Neural cell (in vitro differentiated cells): ENCODE measurements around the gene GUCY1A2. TPM values are rescaled to one million over a fixed set of nuclear protein-coding genes. Genes with fewer than 3 reads are reported as not detected.
A peak's percentile ranks its signal among the peaks of the same experiment; 100 is the strongest.

Experiments used
- H2AFZ ChIP-seq: fragments of 200-600, 300-800 bp; sonication (generic), shearing (Covaris generic); 2 replicates; pipeline ENCODE4 v1.6.0; 2014; ENCODE audit warnings: low read depth, mild to moderate bottlenecking, antibody characterized with exemption, low read length, moderate library complexity
- H3F3A ChIP-seq: fragments of 200-600 bp; shearing (Covaris generic); 2 replicates; pipeline ENCODE4 v1.6.1; 2016; ENCODE audit warnings: mild to moderate bottlenecking, moderate library complexity, mixed read lengths, antibody characterized with exemption, low read length; ENCODE audit not compliant: insufficient read depth, poor library complexity, severe bottlenecking
- H3K27ac ChIP-seq: fragments of 200-600, 300-800 bp; sonication (generic), shearing (Covaris generic); 2 replicates; pipeline ENCODE4 v1.5.1; 2014; ENCODE audit warnings: mild to moderate bottlenecking, low read length, moderate library complexity
- H3K27me3 ChIP-seq: fragments of 300-800, 200-600 bp; sonication (generic), shearing (Covaris generic); 2 replicates; pipeline ENCODE4 v1.6.0; 2014; ENCODE audit warnings: mild to moderate bottlenecking, low read depth, low read length, moderate library complexity; ENCODE audit not compliant: insufficient read depth
- H3K36me3 ChIP-seq: fragments of 300-800, 200-600 bp; sonication (generic), shearing (Covaris generic); 2 replicates; pipeline ENCODE4 v1.5.1; 2014; ENCODE audit warnings: mild to moderate bottlenecking, antibody characterized with exemption, low read length, moderate library complexity; ENCODE audit not compliant: insufficient read depth
- H3K4me2 ChIP-seq: fragments of 300-800, 200-600 bp; sonication (generic), shearing (Covaris generic); 2 replicates; pipeline ENCODE4 v1.6.0; 2014; ENCODE audit warnings: mild to moderate bottlenecking, low read length
- H3K4me3 ChIP-seq: fragments of 300-800, 200-600 bp; sonication (generic), shearing (Covaris generic); 2 replicates; pipeline ENCODE4 v1.5.1; 2014; ENCODE audit warnings: mild to moderate bottlenecking, low read length, moderate library complexity
- H3K79me2 ChIP-seq: fragments of 200-600 bp; shearing (Covaris generic); replicated peaks from 2 replicates; pipeline ENCODE4 v1.6.0; 2014; ENCODE audit warnings: mild to moderate bottlenecking, low read length, moderate library complexity; ENCODE audit not compliant: insufficient read depth
- H3K9ac ChIP-seq: fragments of 300-800, 200-600 bp; sonication (generic), shearing (Covaris generic); 2 replicates; pipeline ENCODE4 v1.6.1; 2016; ENCODE audit warnings: mild to moderate bottlenecking, low read length, mixed read lengths
- H3K9me2 ChIP-seq: fragments of 200-600 bp; shearing (Covaris generic); 2 replicates; pipeline ENCODE4 v1.6.1; 2016; ENCODE audit warnings: mild to moderate bottlenecking, low read length, mixed read lengths; ENCODE audit not compliant: insufficient read depth
- H3K9me3 ChIP-seq: fragments of 200-600, 300-800 bp; sonication (generic), shearing (Covaris generic); 2 replicates; pipeline ENCODE4 v1.6.1; 2016; ENCODE audit warnings: mild to moderate bottlenecking, mixed run types, low read length, moderate library complexity, mixed read lengths
- H4K20me1 ChIP-seq: fragments of 200-600 bp; shearing (Covaris generic); 2 replicates; pipeline ENCODE4 v1.6.1; 2016; ENCODE audit warnings: mild to moderate bottlenecking, mixed run types; ENCODE audit not compliant: insufficient read depth
- CTCF ChIP-seq: fragments of 450-650 bp; IDR thresholded peaks from 2 replicates; pipeline ENCODE4 v1.5.1; 2014; ENCODE audit warnings: antibody characterized with exemption, mild to moderate bottlenecking, moderate library complexity; ENCODE audit not compliant: poor library complexity, severe bottlenecking
- EP300 ChIP-seq: fragments of 450-650 bp; conservative IDR thresholded peaks from 2 replicates; pipeline ENCODE4 v1.6.1; 2014; ENCODE audit warnings: antibody characterized with exemption, mild to moderate bottlenecking, moderate library complexity; ENCODE audit not compliant: poor library complexity, severe bottlenecking
- EZH2 ChIP-seq: fragments of 200-600, 300-800 bp; shearing (Covaris generic), sonication (generic); IDR thresholded peaks from 2 replicates; pipeline ENCODE4 v1.6.1; 2014; ENCODE audit warnings: antibody characterized with exemption, low read length, borderline replicate concordance, mild to moderate bottlenecking; ENCODE audit not compliant: insufficient read depth, poor library complexity, severe bottlenecking
- MXI1 ChIP-seq: fragments of 450-650 bp; conservative IDR thresholded peaks from 2 replicates; pipeline ENCODE4 v1.6.1; 2014; ENCODE audit warnings: antibody characterized with exemption, mild to moderate bottlenecking; ENCODE audit not compliant: poor library complexity, severe bottlenecking
- POLR2AphosphoS5 ChIP-seq: IDR thresholded peaks from 2 replicates; pipeline ENCODE4 v1.6.1; 2012
- RAD21 ChIP-seq: fragments of 450-650 bp; conservative IDR thresholded peaks from 2 replicates; pipeline ENCODE4 v1.6.1; 2014; ENCODE audit warnings: antibody characterized with exemption, mild to moderate bottlenecking, moderate library complexity
- REST ChIP-seq: IDR thresholded peaks from 2 replicates; pipeline ENCODE4 v1.6.1; 2012; ENCODE audit warnings: borderline replicate concordance
- SMC3 ChIP-seq: fragments of 450-650 bp; conservative IDR thresholded peaks from 2 replicates; pipeline ENCODE4 v1.6.1; 2014; ENCODE audit warnings: antibody characterized with exemption, mild to moderate bottlenecking, moderate library complexity; ENCODE audit not compliant: poor library complexity
- TAF1 ChIP-seq: IDR thresholded peaks from 2 replicates; pipeline ENCODE4 v1.6.1; 2012; ENCODE audit warnings: low read depth
- polyA plus RNA-seq: library from polyadenylated mRNA; depleted of rRNA; stranded (reverse); fragments of >200 nt; gene quantifications from 2 replicates; pipeline ENCODE4 v1.2.3, GENCODE V29; 2014

GUCY1A2 gene
- polyA plus RNA-seq, 1 donor from 2014 or later = 5.1 TPM

- H4K20me1 ChIP-seq = no peaks in the 10 kb centered on the region
- H3K79me2 ChIP-seq = no peaks in the 10 kb centered on the region
- H2AFZ ChIP-seq = no peak overlapping the region
- H3K27ac ChIP-seq = no peak overlapping the region
- H3K27me3 ChIP-seq = no peaks in the 10 kb centered on the region
- H3K36me3 ChIP-seq = no peaks in the 10 kb centered on the region
- no peak overlapping the region for H3K4me2 ChIP-seq
- no peaks in the 10 kb centered on the region for H3F3A ChIP-seq
- no peaks in the 10 kb centered on the region for H3K9me2 ChIP-seq
- no peak overlapping the region for H3K4me3 ChIP-seq
- no peaks in the 10 kb centered on the region for H3K9me3 ChIP-seq
- TF ChIP-seq RAD21 (no peak), EP300 (peak; percentile 52)
- no peak overlapping the region for H3K9ac ChIP-seq
These were observed 327.4 kb downstream of the GUCY1A2 start for GRCh38 chr11:106690923-106691322.

DNA sequence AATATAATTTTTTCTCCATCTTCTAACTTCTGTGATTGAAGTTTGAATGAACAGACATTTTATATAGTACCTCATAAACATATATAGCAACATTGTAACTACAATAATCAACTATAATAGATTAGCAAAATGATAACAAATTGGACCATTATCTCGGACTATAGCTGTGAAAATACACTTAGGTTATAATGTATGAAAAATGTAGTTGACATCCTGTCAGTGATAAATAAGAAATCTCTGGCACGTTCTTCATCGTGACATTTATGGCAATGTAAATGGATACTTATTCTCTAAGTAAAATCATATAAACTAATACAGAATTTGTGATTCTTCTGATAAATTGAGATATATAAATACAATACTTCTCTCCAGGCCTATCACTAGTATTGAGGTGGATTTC is 333.3 kb downstream of the GUCY1A2 start:
- no peaks in the 10 kb centered on the region for H4K20me1 ChIP-seq
- no peaks in the 10 kb centered on the region for H3K36me3 ChIP-seq
- no peaks in the 10 kb centered on the region for H3K79me2 ChIP-seq
- no peak overlapping the region for H2AFZ ChIP-seq
- TF ChIP-seq RAD21 (no peak), TAF1 (no peak), EP300 (peak; percentile 90), POLR2AphosphoS5 (peak; percentile 71), EZH2 (no peak), SMC3 (no peak), REST (no peak), MXI1 (no peak), CTCF (no peak)
- H3K9ac ChIP-seq = no peak overlapping the region
- H3K4me2 ChIP-seq = no peak overlapping the region
- no peak overlapping the region for H3K27ac ChIP-seq
- no peaks in the 10 kb centered on the region for H3K9me3 ChIP-seq
- H3K4me3 ChIP-seq = no peak overlapping the region
- H3F3A ChIP-seq = no peaks in the 10 kb centered on the region
- H3K27me3 ChIP-seq = no peaks in the 10 kb centered on the region
- H3K9me2 ChIP-seq = no peaks in the 10 kb centered on the region

DNA sequence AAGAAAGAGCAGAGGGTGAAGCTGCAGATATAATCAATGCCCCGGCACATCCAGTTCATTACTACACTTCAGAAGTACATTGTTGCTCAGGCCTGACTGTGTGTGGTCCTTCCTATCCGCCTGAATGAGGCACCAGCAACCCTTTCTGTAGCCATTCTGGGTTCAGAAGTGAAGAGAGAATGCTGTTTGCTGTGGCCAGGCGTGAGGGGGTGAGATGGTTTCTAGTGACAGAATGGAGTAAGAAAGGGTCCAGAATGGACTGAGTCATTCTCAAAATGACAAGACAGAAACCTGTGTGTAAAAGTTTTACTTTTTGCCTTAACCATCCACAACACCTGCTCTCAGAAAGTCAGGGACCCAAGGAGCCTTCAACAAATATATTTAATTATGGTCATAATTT is 334.8 kb downstream of the GUCY1A2 start:
- Histone ChIP-seq H3K36me3 (no peaks in the 10 kb centered on the region), H3K4me3 (no peak overlapping the region), H3K27me3 (no peaks in the 10 kb centered on the region), H3K9me2 (no peaks in the 10 kb centered on the region), H3F3A (no peaks in the 10 kb centered on the region), H2AFZ (no peak overlapping the region), H3K27ac (no peak overlapping the region), H3K79me2 (no peaks in the 10 kb centered on the region), H3K9me3 (no peaks in the 10 kb centered on the region), H3K9ac (no peak overlapping the region), H3K4me2 (no peak overlapping the region), H4K20me1 (no peaks in the 10 kb centered on the region)
- TF ChIP-seq POLR2AphosphoS5 (no peak), MXI1 (no peak), RAD21 (no peak), REST (no peak), EP300 (no peak), SMC3 (no peak), EZH2 (no peak), TAF1 (no peak), CTCF (no peak)
